ENCODE measurements around the gene CEP128.

GRCh38 chr14:80455031-80455430 lies 486.5 kb downstream of the CEP128 start:
- TF ChIP-seq ZNF274 (IDR thresholded peaks at IDR 0.05; ENCODE audit: low read depth, low read length) (no peak), YY1 (IDR thresholded peaks at IDR 0.05; ENCODE audit: insufficient read depth, insufficient read length) (no peak)
